Upper lobe of left lung (tissue), 4 donors: ENCODE results near the gene FOXP1.

Experiments
- EP300 ChIP-seq, 4 donors: sonication (generic); formaldehyde crosslinking; IDR thresholded peaks; one replicate each; pipeline ENCODE4 v1.5.1; 2017; ENCODE audit warnings: antibody characterized with exemption in 4 of 4, control low read depth in 2 of 4
- TF ChIP-seq, protein P1 (sequence below), 6 experiments: fragments of 450-650 bp in 4 of 6; fragments of 200-600 bp in 2 of 6; sonication (generic) in 2 of 6; IDR thresholded peaks; one replicate each; pipeline ENCODE4 v1.5.1; 2016 to 2019; ENCODE audit warnings: antibody characterized with exemption in 6 of 6

- TF ChIP-seq EP300 (IDR thresholded peaks at IDR 0.05) = no peak
- TF ChIP-seq, protein P1, sequence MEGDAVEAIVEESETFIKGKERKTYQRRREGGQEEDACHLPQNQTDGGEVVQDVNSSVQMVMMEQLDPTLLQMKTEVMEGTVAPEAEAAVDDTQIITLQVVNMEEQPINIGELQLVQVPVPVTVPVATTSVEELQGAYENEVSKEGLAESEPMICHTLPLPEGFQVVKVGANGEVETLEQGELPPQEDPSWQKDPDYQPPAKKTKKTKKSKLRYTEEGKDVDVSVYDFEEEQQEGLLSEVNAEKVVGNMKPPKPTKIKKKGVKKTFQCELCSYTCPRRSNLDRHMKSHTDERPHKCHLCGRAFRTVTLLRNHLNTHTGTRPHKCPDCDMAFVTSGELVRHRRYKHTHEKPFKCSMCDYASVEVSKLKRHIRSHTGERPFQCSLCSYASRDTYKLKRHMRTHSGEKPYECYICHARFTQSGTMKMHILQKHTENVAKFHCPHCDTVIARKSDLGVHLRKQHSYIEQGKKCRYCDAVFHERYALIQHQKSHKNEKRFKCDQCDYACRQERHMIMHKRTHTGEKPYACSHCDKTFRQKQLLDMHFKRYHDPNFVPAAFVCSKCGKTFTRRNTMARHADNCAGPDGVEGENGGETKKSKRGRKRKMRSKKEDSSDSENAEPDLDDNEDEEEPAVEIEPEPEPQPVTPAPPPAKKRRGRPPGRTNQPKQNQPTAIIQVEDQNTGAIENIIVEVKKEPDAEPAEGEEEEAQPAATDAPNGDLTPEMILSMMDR (IDR thresholded peaks at IDR 0.05) = no peak
Measured at GRCh38 chr3:71341721-71342120, 241.8 kb downstream of the FOXP1 start.
